ENCODE measurements around the gene BCL11B. TPM values are rescaled to one million over a fixed set of nuclear protein-coding genes. Genes with fewer than 3 reads are reported as not detected.
A peak's percentile ranks its signal among the peaks of the same experiment; 100 is the strongest.

BCL11B gene
- total and polyA plus RNA-seq, 2 of the 8 experiments (the other 6 are each of a cell fraction or from before 2014, with no cell fraction given) = 0.63 to 5.9 TPM

- Histone ChIP-seq H3K27me3 (replicated peaks in 1 of 4; ENCODE audit: control insufficient read depth in 3 of 4, extremely low read depth in 1 of 4, insufficient read depth in 3 of 4, low read length in 3 of 4) (no peaks in the 10 kb centered on the region; a peak in 1 of 7 replicates), H2BK12ac (ENCODE audit: low read depth, low read length) (no peak overlapping the region), H3K79me1 (ENCODE audit: low read depth, low read length) (peaks cover 18% of the 10 kb centered on the region), H2BK120ac (replicated peaks; ENCODE audit: low read depth, low read length) (no peak overlapping the region), H2BK15ac (ENCODE audit: low read length) (no peak overlapping the region), H3K23ac (ENCODE audit: insufficient read length) (no peak overlapping the region), H3K36me3 (ENCODE audit: control insufficient read depth in 2 of 4, insufficient read depth in 4 of 4, low read length in 3 of 4) (no peaks in the 10 kb centered on the region), H4K20me1 (replicated peaks in 1 of 2; ENCODE audit: control insufficient read depth in 1 of 2, insufficient read depth in 2 of 2, low read length in 2 of 2) (no peaks in the 10 kb centered on the region), H3K4me1 (replicated peaks in 1 of 4; ENCODE audit: control insufficient read depth in 3 of 4, insufficient read depth in 4 of 4, low read length in 3 of 4) (peaks cover 25 to 46% (median 33%) of the 10 kb centered on the region in 4 experiments), H3K56ac (replicated peaks; ENCODE audit: insufficient read length, low read depth, low read length) (no peak overlapping the region), H4K91ac (replicated peaks; ENCODE audit: insufficient read length, low read length) (no peak overlapping the region), H3K79me2 (ENCODE audit: control insufficient read depth in 1 of 2, insufficient read depth in 2 of 2, low read length in 2 of 2) (peaks cover 0 to 65% of the 10 kb centered on the region in 2 experiments; a peak in 2 of 4 replicates), H2AK5ac (ENCODE audit: low read depth, low read length) (no peak overlapping the region), H2BK20ac (ENCODE audit: low read length) (no peak overlapping the region), H3K18ac (ENCODE audit: extremely low read depth, low read length) (no peak overlapping the region), H3K9ac (replicated peaks in 1 of 4; ENCODE audit: extremely low read depth in 1 of 4, low read depth in 3 of 4, low read length in 3 of 4) (no peak overlapping the region), H2AFZ (ENCODE audit: low read length) (no peak overlapping the region), H3K4ac (replicated peaks; ENCODE audit: insufficient read length, low read depth, low read length) (no peak overlapping the region), H3K4me3 (ENCODE audit: extremely low read depth in 1 of 4, insufficient read depth in 2 of 4, low read depth in 3 of 4, low read length in 4 of 4) (no peak overlapping the region), H4K5ac (ENCODE audit: insufficient read length, low read depth, low read length) (no peak overlapping the region), H3K4me2 (ENCODE audit: insufficient read depth in 1 of 2, low read depth in 2 of 2, low read length in 2 of 2) (peak overlapping the region; percentile 44 to 49), H3K9me3 (ENCODE audit: insufficient read depth in 2 of 2, low read depth in 1 of 2, low read length in 1 of 2) (no peaks in the 10 kb centered on the region), H2BK5ac (ENCODE audit: low read depth, low read length) (0 out of 2 replicates have a peak overlapping the region, but pooled peaks have one; percentile 15), H3K23me2 (ENCODE audit: low read depth, low read length) (no peaks in the 10 kb centered on the region), H3K14ac (ENCODE audit: insufficient read length) (no peak overlapping the region), H3K27ac (ENCODE audit: low read depth, low read length) (no peak overlapping the region), H4K8ac (ENCODE audit: extremely low read depth, insufficient read depth, low read length) (no peak overlapping the region)
- peak; percentile 35 for TF ChIP-seq ASH2L (IDR thresholded peaks at IDR 0.05; ENCODE audit: low read length)
- 0 out of 2 replicates have a peak, but pooled peaks have one; percentile 14 for TF ChIP-seq TEAD4 (IDR thresholded peaks at IDR 0.05; ENCODE audit: low read depth, low read length)
- no peak for TF ChIP-seq GTF2F1 (IDR thresholded peaks at IDR 0.05; ENCODE audit: borderline replicate concordance, low read depth, low read length)
- no peak for TF ChIP-seq GABPA (IDR thresholded peaks at IDR 0.05; ENCODE audit: borderline replicate concordance, insufficient read depth, low read length)
- no peak for TF ChIP-seq RAD21 (IDR thresholded peaks at IDR 0.05 in 1 of 2, conservative IDR thresholded peaks at IDR 0.05 in 1 of 2; ENCODE audit: low read depth in 2 of 2, low read length in 2 of 2)
- no peak for TF ChIP-seq CTBP2 (IDR thresholded peaks at IDR 0.05; ENCODE audit: borderline replicate concordance, insufficient read depth, insufficient read length, low read length)
- ChIA-PET POLR2A (ENCODE audit: partially characterized antibody) (interaction anchor here (1.7 kb wide), 1 partner anchor 13 kb away, joined by 7 read pairs; no protein-coding TSS in a partner anchor), CTCF (ENCODE audit: partially characterized antibody) (no interaction called here)
- DNase-seq (ENCODE audit: low read depth in 1 of 2, low spot score in 2 of 2) (no peak), FAIRE-seq (peak; percentile 24)
- 28% methylated on average over 8 of the region's 8 CpGs; no CpG with 5 or more reads in 1 of the 2 experiments for WGBS, 2 experiments (ENCODE audit: extremely low coverage in 1 of 2, insufficient coverage in 1 of 2, insufficient read length in 1 of 2, insufficient replicate concordance in 2 of 2, low coverage in 1 of 2, low lambda C conversion rate in 2 of 2, missing lambda C conversion rate in 1 of 2)
Measured at GRCh38 chr14:99258341-99258861, 13.6 kb downstream of the BCL11B start.

Measured in H1 (cell line).